Loucy (cell line): ENCODE results near the gene IQSEC1.

Source experiments
- CTCF ChIP-seq: fragments of 200-600 bp; sonication (generic); conservative IDR thresholded peaks from 2 replicates; pipeline ENCODE4 v1.5.1; 2014; ENCODE audit warnings: mild to moderate bottlenecking, antibody characterized with exemption, low read length
- EZH2phosphoT487 ChIP-seq: fragments of 200-600 bp; IDR thresholded peaks from 2 replicates; pipeline ENCODE4 v1.6.1; 2018; ENCODE audit warnings: antibody characterized with exemption, mild to moderate bottlenecking, moderate library complexity, borderline replicate concordance

- TF ChIP-seq CTCF (no peak), EZH2phosphoT487 (no peak)
Measured at GRCh38 chr3:13112521-13113345, 39.5 kb upstream of the IQSEC1 start.
